Retina (tissue), 1 donor: Measurements from ENCODE around the gene TFCP2L1.

Experiments used
- DNase-seq: peaks from one replicate; pipeline ENCODE4 v3.0.0-alpha.2; 2016

The TFCP2L1 gene

DNA sequence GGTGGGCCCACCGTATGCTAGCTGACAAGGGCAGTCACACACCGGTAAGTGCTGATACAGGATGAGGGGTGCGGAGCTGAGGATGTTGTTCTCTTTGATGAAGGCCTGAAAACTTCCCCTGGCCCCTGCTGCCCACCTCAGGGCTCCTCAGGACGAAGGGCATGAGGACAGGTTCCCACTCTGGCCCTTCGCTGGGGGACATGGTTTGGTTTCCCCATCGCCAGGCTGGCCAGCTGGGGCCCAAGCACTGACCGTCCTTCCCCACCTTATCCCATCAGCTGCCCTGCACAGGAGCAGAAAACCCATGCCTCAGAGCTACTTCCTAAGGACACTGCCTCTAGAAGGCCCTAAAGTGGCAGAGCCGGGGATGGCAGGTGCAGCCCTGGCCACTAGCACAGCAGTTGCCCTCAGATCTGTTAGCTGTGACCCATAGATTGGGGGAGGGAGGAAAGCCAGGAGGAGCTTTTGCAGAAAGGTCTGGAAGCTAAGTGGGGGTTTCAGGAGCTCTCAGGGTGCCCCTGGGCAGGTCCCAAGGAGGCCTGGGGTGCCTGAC lies 66.5 kb downstream of the TFCP2L1 start:
- no peak for DNase-seq

DNA sequence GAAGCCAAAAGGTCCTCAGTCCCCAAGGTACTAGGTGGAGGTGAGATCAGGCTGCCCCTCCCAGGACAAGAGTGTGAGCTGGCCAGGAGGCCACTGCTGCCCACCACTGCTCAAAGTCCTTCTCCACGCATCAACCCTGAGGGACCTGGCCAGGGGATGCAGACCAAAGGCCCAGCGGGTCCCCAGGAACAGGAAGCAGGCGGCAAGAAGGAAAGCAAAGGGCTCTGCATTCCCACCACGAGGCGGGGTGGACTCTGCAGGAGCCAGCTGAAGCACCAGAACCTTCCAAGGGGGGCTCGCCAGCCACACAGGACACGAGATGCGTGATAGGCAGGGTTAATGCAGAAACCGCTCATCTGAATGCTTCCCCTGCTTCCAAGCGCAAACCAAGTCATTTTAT lies 67.4 kb downstream of the TFCP2L1 start:
- no peak for DNase-seq

DNA sequence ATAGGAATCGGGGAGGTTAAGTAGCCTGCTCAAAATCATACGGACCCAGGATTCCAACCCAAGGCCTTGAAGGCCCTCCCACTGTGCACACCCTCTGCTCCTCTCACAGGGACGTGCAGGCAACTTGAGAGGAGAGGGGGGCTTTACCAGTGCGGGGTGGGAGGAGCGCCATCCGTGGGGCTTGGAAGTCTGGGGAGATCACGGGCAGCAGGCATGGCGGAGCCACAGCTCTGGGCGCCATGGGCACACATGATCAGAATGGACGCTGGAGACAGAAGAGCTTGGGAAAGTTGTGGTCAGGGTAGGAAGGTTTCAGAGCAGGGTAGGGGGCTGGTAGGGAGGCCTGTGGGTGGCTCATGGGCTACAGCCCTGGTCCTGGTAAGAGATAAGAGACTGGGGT lies 70.7 kb downstream of the TFCP2L1 start:
- no peak for DNase-seq

DNA sequence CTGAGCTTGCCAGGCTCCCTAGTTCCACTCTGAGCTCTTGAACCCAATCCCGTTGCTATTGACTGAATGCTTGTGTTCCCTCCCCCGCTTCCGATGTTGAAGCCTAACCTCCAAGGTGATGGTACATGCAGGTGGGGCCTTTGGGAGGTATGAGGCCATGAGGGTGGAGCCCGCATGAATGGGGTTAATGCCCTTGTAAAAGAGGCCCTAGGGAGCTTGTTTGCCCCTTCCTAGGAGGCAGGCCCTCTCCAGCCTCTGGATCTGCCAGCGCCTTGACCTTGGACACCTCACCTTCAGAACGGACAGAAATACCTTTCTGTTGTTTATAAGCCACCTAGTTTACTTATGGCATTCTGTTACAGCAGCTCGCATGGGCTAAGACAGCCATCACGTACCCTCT lies 71.6 kb downstream of the TFCP2L1 start:
- DNase-seq, result no peak

- no peak for DNase-seq
These were observed 72.2 kb downstream of the TFCP2L1 start for GRCh38 chr2:121212661-121213325.

DNA sequence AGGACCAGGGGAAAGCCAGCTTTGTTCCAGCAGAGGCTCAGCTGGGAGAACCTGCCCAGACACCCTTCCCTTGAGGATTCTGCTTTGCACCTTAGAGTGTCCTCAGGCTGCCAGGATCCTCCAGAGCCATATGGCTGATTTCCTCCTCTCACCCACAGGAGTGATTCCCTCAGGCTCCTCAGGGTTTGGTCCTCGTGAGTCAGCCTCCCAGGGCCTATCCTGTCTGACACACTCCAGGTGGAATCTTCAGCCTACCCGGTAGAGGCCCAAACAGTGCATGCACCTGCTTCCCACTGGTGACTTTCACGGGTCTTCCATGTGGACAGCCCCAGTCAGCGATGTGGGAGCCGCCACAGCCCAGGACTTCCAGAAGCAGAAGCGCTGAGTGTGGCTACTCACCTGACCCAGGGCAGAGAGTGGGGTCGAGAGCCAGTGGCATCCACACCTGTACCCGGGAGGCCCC lies 73.3 kb downstream of the TFCP2L1 start:
- no peak for DNase-seq

DNA sequence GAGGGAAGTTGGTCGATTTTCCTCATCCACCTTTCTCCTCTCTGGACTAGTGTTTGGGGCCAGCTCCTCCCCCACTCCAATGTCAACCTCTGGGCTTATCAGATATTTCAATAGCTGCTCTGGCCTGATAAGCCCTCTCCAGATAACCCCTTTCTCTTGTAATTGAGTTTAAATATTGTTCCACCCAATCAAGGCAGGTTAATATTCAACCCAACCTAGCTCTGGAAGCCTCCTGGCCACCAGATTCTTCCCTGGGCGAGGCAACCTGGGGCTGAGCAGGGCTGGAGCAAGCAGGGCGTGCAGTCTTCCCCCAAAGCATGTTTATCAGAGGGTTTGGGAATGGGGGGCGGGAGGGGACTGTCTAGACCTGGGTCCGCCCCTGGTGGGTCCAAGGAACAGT lies 73.8 kb downstream of the TFCP2L1 start:
- DNase-seq, result no peak

DNA sequence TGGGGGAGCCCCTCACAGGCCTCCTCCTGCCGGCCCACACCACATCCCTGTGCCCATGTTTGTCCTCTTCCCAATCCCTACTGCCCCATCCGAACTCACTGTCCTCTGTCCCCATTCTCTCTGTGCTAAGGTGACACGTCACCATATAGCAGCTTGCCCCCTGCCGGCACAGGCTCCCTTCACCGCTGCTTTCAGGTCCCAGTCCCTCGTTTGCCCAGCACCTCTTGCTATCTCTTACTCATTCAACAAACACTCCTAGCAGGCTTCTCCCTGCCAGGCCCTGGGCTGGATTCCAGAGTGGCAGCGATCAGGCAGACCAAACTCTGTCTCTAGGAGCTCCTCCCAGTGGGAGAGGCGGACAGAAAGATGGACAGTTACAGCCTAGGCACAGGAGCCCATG lies 74.3 kb downstream of the TFCP2L1 start:
- no peak for DNase-seq

DNA sequence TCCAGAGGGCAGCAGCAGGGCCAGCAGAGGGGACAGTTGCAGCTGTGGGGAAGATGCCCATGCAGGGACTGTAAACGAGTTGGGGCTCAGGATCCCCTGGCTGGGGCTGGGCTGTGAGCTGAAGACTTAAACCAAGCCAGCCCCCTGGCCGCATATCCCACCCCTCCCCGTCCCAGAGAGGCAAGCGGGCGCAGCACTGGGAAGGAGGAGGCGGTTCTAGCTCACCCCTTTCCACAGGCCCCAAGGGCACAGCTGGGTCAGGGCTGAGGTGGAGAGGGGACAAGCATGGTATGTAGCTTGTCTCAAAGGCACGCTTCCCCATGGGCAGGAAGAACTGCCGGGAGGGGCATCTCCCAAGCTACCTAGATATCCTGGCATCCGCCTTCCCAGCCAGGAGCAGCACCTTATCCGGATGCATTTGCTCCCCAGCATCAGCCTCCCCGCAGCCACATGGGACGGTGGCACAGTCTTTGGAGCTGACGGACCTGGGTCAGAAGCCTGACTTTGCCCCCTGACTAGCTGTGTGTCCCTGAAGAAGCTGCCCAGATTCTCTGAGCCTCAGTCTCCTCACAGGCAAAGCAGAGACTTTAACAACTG lies 75.9 kb downstream of the TFCP2L1 start:
- DNase-seq, result no peak

GRCh38 chr2:121207494-121207893 lies 77.5 kb downstream of the TFCP2L1 start:
- no peak for DNase-seq

DNA sequence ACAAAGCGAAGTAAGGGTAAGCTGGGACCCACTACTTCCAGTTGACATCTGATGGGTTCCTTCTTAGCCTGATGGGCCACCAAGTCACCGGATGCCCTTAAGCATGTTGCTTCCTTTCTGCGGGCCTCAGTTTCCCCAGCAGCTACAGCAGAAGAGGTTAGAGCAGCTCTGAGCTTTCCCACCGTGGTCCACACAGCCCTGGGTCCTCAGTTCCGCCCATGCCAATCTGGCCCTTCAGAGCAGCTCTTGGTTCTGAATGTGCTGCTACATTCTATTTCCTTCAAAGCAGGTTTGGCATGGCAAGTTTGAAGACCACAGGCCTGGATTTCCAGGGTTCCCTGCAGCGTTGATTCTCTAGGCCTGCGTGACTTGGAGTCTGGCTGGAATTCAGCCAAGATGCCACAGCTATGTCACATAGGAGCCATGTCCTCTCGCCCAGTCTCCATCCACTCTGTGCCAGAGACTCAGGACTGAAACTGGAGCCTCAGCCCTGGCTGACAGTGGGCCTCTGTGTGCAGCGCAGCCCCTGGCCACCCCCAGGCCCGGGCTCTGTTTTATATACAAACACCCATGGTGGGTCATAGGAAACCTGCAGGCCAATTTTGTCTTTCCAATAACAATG lies 79.6 kb downstream of the TFCP2L1 start:
- DNase-seq, result no peak

GRCh38 chr2:121203591-121204249 lies 81.3 kb downstream of the TFCP2L1 start:
- DNase-seq, result no peak

DNA sequence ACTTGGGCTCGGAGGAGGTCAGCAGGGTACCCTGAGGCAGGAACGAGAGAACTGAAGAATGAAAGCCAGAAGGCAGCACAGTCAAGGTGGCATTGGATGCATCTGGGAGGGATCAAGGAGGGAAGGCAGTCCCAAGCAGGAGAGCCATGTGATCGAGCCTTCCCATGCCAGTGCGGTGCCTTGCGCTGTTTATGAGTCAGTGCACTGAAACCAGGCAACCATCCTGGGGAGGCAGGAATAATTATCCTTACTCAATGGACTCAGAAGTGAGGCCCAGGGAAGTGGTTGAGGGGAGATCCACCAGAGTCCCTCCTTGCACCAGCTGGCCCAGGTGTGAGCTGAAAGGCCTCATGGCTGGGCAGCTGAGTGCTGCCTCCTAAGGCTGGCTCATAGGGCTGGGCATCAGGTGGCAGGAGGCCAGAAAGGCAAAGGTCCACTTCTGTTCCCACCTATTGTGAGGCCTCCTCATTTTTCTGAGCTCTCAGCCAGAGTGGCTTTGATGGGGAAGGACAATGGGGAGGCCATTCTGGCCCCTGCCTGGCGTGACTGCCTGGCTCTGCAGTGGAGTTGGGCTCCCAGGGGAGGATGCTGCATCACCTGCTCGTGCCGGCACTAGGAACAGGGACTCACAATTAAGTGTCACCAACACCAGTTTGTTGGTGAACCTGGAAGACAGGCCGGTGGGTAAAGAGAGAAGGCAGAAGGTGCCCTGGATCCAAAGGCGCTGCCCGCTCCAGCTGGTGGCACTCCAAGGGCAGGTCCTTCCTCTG lies 82.3 kb downstream of the TFCP2L1 start:
- DNase-seq, result no peak

- DNase-seq, result no peak
These were observed 83.2 kb downstream of the TFCP2L1 start for GRCh38 chr2:121201796-121202195.

DNA sequence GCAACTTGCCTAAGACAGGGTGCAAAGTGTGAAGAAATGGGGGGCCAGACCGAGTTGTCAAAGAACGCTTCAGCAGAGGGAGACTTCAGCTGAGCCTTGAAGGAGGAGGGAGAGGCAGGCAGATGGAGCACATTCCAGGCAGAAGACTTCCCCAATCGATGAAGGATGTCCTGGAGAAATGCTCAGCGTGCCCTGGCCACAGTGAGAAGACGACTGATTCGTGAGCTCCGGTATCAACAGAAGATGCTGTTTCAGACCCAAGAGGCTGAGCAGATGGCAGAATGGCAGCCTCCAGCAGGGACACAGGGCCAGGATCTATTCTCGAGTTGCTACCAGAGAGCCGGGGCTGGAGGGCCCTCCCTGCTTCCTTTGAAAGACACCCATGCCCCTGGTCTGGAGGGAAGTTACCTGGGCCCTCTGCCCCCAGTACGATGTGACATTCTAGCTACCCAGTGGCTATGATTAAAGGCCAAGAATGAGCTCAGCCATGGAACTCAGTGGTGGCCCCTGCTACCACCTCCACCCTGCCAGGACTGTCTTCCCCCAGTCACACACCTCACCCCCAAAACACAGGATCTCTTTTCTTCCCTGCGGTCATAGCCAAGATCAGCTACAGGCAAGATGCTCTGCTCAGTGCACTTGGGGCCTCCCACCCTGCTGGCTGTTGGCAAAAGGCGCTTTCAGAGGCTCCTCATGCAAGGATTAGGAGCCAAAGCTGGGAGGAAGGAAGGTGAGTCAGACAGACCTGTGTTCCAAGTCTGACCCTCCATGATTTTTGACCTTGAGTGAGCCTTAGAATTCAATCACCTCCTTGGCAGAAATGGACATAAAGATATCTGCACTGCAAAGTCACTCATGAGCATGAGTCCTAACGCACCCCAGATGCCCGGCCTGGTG lies 84.3 kb downstream of the TFCP2L1 start:
- DNase-seq, result no peak

DNA sequence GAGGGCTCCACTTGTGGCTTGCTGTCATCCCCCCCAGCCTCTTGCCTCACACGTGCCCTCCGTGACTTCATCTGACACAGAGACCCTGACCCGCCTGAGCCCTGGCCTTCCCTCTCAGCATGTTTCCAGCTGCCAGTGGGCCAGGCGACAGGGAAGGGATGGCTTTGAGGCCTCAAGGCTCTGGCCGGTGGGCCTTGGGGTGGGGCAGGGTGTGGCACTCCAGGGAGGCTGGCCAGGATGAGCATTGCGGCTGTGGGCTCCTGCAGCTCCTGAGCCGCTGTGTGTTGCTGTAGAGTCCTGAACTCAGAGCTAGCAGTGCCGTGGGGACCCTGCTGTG lies 85.0 kb downstream of the TFCP2L1 start:
- no peak for DNase-seq

- no peak for DNase-seq
These were observed 85.6 kb downstream of the TFCP2L1 start for GRCh38 chr2:121199281-121200010.

DNA sequence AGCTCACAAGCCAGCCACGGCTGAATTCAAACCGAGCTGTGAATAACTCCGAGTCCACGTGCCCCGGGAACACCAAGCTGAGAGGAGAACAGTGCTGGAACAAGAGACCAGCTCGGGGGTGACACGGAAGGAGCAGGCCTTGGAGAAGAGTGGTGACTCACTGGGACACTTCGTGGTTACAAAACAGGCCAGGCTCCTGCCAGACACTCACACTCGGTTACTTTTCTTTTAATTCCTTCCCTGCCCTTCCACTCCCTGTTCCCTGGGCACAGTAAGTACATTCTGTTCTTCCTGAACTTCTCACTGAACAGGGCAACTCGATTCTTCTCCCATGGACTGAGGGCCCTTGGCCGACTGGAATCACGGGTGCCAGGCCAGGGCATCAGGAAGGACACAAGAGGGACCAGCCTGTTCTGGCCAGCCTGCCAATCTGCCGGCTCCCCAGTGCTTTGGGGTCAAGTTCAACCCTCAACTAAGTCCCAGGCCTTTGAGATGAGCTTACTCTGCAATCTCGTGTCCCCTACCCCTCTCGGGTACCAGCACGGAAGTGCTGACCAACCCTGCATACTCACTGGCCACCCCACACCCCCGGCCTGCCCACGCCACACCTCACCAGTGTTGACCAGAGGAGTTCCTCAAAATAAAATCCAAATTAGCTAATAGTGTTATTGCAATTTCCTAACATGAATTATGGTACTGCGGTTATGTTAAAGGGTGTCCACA lies 87.5 kb downstream of the TFCP2L1 start:
- DNase-seq, result no peak

DNA sequence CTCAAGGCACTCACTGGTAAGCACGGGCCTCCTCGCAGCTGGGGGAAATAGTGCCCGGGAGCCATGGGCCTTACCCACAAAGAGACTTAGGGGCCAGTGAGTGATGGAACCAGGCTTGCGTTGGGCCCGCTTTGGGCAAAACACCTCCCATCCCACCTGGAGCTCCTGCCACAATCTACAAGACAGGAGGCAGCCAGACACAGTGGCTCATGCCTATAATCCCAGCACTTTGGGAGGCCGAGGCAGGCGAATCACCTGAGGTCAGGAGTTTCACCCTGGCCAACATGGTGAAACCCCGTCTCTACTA lies 88.2 kb downstream of the TFCP2L1 start:
- DNase-seq, result no peak

- no peak for DNase-seq
These were observed 88.7 kb downstream of the TFCP2L1 start for GRCh38 chr2:121196132-121196848.
